Measurements from ENCODE around the gene RPLP1.

The RPLP1 gene

DNA sequence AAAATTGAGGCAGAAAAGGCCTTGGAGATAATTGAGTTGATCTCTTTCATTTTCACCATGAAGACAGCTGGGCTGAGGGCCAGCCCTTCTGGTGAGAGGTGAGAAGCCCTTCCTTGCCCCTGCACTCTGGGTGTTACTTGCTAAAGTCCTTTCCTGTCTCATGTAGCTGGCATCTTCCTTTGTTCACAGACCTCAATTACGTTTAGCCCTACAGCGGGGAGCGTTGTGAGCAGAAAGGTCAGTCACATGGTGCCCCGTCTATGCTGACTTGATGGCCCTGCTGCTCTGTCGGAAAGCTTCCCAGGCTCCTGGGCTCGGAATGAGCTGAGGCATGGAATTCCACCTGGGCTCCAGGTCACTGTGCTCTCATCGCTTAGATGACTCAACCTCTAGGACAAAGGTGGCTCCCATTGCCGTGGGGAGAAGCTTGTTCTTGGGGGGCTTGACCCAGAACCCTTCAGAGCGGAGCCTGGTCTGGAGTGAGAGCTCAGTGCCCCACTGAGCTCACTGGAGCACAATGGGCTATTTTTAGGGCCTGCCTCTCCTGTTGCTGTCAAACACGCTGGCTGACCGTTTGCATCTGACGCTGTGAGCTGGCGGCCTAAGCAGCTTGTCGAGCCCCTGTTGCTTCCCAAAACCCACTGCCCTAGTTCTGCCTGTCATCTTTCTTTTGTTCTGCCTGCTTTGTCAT lies 47.0 kb downstream of the RPLP1 start:
- DNase-seq = no peak

DNA sequence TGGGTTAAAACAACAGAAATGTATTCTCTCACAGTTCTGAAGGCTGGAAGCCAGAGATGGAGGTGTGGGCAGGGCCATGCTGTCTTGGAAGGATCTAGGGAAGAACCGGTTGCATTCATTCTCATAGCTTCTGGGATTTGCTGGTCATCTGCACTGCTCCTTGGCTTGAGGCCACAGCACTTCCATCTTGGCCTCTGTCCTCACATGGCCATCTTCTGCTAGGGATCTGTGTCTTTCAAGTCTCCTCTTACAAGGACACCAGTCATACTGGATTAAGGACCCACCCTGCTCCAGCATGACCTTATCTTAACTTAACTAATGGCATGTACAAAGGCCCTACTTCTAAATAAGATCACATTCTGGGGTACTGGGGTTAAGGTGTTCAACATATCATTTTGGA lies 47.7 kb downstream of the RPLP1 start:
- DNase-seq = no peak

DNA sequence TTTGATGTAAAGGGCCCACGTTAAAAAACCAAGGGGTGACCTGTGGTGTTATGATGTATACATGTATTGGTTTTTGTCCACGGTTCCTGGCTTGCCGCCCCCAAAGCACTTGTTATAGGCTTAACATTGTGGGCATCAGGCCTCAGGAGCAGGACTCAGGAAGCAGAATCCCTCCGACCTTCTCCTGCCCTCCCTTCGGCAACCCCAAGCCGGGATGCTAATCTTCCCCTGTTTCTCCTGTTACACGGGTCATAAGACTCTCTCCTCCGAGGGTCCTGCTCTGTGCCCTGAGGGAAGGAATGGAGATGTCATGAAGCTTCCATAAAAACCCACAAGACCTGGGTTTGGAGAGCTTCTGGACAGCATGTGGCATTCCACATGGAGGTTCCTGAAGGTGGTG lies 48.8 kb downstream of the RPLP1 start:
- DNase-seq = no peak

DNA sequence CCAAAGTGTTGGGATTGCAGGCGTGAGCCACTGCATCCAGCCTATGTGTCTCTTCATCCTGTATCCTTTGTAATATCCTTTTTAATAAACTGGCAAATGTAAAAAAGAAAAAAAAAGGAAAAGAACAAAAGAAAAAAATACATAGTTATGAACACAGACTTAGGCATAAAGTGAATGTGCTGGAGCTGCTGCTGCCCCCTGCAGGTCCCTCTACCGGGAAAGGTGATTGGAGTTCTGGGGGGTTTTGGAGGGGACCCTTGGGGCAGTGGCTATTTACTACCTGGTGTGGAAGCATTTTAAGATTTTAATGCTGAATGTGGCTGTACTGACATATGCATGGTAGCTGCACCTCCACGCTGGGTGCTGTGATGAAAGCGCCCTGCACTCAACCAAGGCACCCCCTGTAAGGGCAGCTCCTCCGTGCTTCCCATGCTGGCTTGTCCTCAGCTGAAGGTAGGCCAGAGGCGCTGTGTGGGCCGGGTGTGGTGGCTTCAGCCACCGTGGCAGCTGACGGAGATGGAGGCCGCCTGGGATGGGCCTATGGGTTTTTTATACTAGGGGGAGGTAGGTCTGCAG lies 49.9 kb downstream of the RPLP1 start:
- no peak for DNase-seq

DNA sequence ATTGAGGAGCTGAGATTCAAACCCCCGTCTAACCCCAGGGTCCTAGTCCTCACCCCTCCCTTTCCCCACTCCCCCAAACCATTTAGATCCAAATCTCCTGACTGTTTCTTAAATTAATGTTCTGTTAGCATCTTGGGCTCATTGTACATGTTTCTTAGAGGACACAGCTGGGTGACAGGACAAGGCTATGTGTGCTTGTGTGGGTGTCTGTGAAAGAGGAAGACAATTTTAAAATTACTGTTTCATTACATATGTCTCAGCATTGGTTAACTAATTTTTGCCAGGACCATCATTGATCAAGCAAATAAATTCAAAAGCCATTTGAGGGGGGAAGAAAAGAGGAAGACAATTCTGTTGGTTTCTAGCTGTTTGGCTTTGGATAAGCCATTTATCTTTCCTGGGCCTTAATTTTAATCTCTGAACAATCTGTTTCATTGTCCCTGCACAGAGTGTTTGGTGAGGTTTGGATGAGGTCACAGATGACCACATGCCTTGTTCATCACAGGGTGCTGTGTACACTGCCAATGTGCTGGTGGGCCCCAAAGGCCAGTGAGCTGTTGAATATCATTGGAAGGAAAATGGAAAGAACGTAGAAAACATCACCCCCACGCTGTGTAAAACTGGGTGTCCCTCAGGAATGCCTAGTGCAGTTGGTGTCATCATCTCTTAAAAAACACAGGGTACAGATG lies 51.9 kb downstream of the RPLP1 start:
- DNase-seq = no peak

Measured in activated naive CD4-positive, alpha-beta T cell treated with anti-CD3 and anti-CD28 coated beads, Interleukin-2, amount 50 U/mL, for 16 hours (primary cell).